Astrocyte (in vitro differentiated cells and primary cell): ENCODE results near the gene CD99. TPM values are rescaled to one million over a fixed set of nuclear protein-coding genes. Genes with fewer than 3 reads are reported as not detected.

ENCODE experiments used
- DNase-seq: peaks from one replicate; pipeline ENCODE4 v3.0.0-alpha.2; 2010; ENCODE audit warnings: low read depth
- FAIRE-seq: peaks from 2 replicates; lab custom pipeline; 2011; peaks lifted over from hg19 to GRCh38; lab: Jason Lieb, UNC
- H2AFZ ChIP-seq: 2 replicates; pipeline ENCODE4 v1.6.0; 2012; ENCODE audit warnings: low read depth, low read length, inconsistent platforms
- H3K27ac ChIP-seq: 2 replicates; pipeline ENCODE4 v1.5.1; 2011; ENCODE audit warnings: low read depth, low read length, inconsistent platforms
- H3K27me3 ChIP-seq: 2 replicates; pipeline ENCODE4 v1.6.0; 2011; ENCODE audit warnings: low read length, inconsistent platforms; ENCODE audit not compliant: insufficient read depth
- H3K36me3 ChIP-seq: 2 replicates; pipeline ENCODE4 v1.5.1; 2011; ENCODE audit warnings: low read length, inconsistent platforms; ENCODE audit not compliant: insufficient read depth
- H3K4me1 ChIP-seq: 2 replicates; pipeline ENCODE4 v1.5.1; 2011; ENCODE audit warnings: low read length, inconsistent platforms; ENCODE audit not compliant: insufficient read depth
- H3K4me2 ChIP-seq: 2 replicates; pipeline ENCODE4 v1.6.0; 2012; ENCODE audit warnings: low read length, inconsistent platforms
- H3K4me3 ChIP-seq: 2 replicates; pipeline ENCODE4 v1.5.1; 2011; ENCODE audit warnings: low read depth, mild to moderate bottlenecking, low read length, inconsistent platforms; ENCODE audit not compliant: insufficient read depth
- H3K79me2 ChIP-seq: 2 replicates; pipeline ENCODE4 v1.6.0; 2012; ENCODE audit warnings: mild to moderate bottlenecking, low read length, inconsistent platforms; ENCODE audit not compliant: insufficient read depth
- H3K9ac ChIP-seq: 2 replicates; pipeline ENCODE4 v1.6.0; 2012; ENCODE audit warnings: mild to moderate bottlenecking, low read length, inconsistent platforms
- H3K9me3 ChIP-seq: 2 replicates; pipeline ENCODE4 v1.5.1; 2012; ENCODE audit warnings: low read depth, mild to moderate bottlenecking, low read length, inconsistent platforms; ENCODE audit not compliant: insufficient read depth
- H4K20me1 ChIP-seq: 2 replicates; pipeline ENCODE4 v1.6.0; 2012; ENCODE audit warnings: low read length, inconsistent platforms; ENCODE audit not compliant: insufficient read depth
- H3K27ac Mint-ChIP-seq: one replicate; pipeline ENCODE4 v1.8.0; 2021; ENCODE audit warnings: mild to moderate bottlenecking, mixed read lengths; ENCODE audit not compliant: unreplicated experiment
- H3K27me3 Mint-ChIP-seq: one replicate; pipeline ENCODE4 v1.8.0; 2021; ENCODE audit warnings: low read depth, mixed read lengths; ENCODE audit not compliant: unreplicated experiment
- H3K36me3 Mint-ChIP-seq: one replicate; pipeline ENCODE4 v1.8.0; 2021; ENCODE audit warnings: low read depth, mixed read lengths; ENCODE audit not compliant: unreplicated experiment
- H3K4me1 Mint-ChIP-seq: one replicate; pipeline ENCODE4 v1.8.0; 2021; ENCODE audit warnings: low read depth, mixed read lengths; ENCODE audit not compliant: unreplicated experiment
- H3K4me3 Mint-ChIP-seq: one replicate; pipeline ENCODE4 v1.8.0; 2021; ENCODE audit warnings: mild to moderate bottlenecking, moderate library complexity, mixed read lengths; ENCODE audit not compliant: unreplicated experiment
- H3K9me3 Mint-ChIP-seq: one replicate; pipeline ENCODE4 v1.8.0; 2021; ENCODE audit warnings: mild to moderate bottlenecking, mixed read lengths; ENCODE audit not compliant: unreplicated experiment
- EZH2 ChIP-seq: IDR thresholded peaks from 2 replicates; pipeline ENCODE4 v1.6.1; 2012; ENCODE audit warnings: mild to moderate bottlenecking, low read length, inconsistent platforms; ENCODE audit not compliant: insufficient read depth
- total RNA-seq: library from RNA; stranded (reverse); gene quantifications from 2 replicates; pipeline ENCODE4 v1.2.1, GENCODE V29; 2021
- TF ChIP-seq, protein P1 (sequence below): IDR thresholded peaks from 2 replicates; pipeline ENCODE4 v1.5.1; 2011; ENCODE audit warnings: low read depth, mild to moderate bottlenecking, inconsistent platforms, low read length, moderate library complexity; ENCODE audit not compliant: insufficient read depth

Gene CD99
- total RNA-seq, 1 donor from 2014 or later = 448 TPM

DNA sequence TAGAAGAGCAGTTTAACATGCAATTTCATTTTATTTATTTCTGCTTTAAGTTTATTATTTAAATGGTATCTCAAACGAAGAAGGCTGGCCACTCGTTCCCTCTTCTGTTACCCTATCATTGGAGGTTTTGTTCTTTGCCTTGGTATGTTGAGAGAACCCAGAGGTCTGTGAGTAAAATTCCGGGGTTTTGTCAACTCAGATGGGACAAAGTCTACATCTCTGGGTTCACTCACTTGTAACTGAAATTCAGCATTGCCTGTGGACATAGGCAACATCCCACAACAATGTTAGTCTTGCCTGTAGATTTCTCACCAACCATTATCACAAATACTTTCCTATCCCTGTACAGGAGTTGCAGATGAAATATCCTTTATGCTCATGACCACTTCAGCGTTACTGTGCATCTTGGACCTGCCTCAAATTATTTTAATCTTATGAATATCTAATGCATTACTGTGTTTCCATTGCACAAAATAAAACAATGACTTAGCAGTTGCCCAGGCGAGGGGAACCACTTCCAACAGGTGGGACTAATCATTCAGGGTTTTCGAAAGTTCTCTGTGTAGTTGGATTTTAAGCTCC lies 33.5 kb upstream of the CD99 start:
- TF ChIP-seq, protein P1, sequence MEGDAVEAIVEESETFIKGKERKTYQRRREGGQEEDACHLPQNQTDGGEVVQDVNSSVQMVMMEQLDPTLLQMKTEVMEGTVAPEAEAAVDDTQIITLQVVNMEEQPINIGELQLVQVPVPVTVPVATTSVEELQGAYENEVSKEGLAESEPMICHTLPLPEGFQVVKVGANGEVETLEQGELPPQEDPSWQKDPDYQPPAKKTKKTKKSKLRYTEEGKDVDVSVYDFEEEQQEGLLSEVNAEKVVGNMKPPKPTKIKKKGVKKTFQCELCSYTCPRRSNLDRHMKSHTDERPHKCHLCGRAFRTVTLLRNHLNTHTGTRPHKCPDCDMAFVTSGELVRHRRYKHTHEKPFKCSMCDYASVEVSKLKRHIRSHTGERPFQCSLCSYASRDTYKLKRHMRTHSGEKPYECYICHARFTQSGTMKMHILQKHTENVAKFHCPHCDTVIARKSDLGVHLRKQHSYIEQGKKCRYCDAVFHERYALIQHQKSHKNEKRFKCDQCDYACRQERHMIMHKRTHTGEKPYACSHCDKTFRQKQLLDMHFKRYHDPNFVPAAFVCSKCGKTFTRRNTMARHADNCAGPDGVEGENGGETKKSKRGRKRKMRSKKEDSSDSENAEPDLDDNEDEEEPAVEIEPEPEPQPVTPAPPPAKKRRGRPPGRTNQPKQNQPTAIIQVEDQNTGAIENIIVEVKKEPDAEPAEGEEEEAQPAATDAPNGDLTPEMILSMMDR = no peak
- TF ChIP-seq EZH2 = no peak
- no peak for FAIRE-seq

DNA sequence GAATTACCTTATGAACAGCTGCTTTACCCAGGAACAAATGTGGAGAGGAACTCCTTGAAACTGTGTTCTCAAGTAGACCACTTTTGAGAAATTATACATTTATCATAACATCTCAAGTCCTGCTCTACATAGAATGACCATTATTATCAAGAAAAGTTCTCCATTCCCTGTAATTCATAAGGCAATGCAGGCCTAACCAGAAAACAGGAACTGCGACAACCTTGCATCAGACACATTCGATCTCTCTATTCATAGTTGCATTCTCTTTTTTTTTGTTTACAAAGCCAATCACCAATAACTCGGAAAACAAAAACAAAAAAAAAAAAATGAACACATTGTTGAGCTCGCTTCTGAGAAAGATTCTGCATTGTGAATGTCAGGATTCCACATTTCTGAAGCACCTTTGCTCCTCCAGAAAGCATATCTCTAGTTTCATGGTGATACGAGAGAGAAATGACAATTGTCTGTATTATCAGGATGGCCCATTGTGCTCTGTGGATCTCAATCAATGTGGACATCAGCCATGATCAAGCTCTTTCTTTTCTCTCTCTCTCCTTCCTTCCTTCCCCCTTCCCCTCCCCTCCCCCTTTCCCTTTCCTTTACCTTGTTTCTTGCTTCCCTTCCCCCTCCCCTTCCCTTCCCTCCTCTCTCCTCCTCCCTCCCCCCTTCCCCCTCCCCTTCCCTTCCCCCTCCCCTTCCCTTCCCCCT lies 32.4 kb upstream of the CD99 start:
- Histone ChIP-seq H3K9me3 (no peaks in the 10 kb centered on the region), H4K20me1 (no peaks in the 10 kb centered on the region), H3K4me1 (no peaks in the 10 kb centered on the region), H3K4me3 (no peak overlapping the region), H3K36me3 (no peaks in the 10 kb centered on the region), H3K9ac (no peak overlapping the region), H3K79me2 (no peaks in the 10 kb centered on the region), H2AFZ (no peak overlapping the region), H3K4me2 (no peak overlapping the region), H3K27ac (no peak overlapping the region), H3K27me3 (no peaks in the 10 kb centered on the region)
- FAIRE-seq = no peak
- Mint-ChIP-seq H3K9me3 (no peaks in the 10 kb centered on the region), H3K27ac (no peak overlapping the region), H3K4me3 (no peak overlapping the region), H3K4me1 (peaks cover 1% of the 10 kb centered on the region), H3K36me3 (peaks cover 6% of the 10 kb centered on the region), H3K27me3 (peaks cover 7% of the 10 kb centered on the region)
- DNase-seq = no peak
- TF ChIP-seq EZH2 = no peak
- TF ChIP-seq, protein P1 = no peak

More for the DNA sequence above, 33.5 kb upstream of the CD99 start:
- H3K79me2 ChIP-seq = no peaks in the 10 kb centered on the region
- H3K9ac ChIP-seq = no peak overlapping the region
- no peaks in the 10 kb centered on the region for H3K4me1 Mint-ChIP-seq
- H3K36me3 ChIP-seq = no peaks in the 10 kb centered on the region
- no peak overlapping the region for H3K4me2 ChIP-seq
- H3K4me3 Mint-ChIP-seq = no peak overlapping the region
- peaks cover 6% of the 10 kb centered on the region for H3K36me3 Mint-ChIP-seq
- H4K20me1 ChIP-seq = no peaks in the 10 kb centered on the region
- no peak for DNase-seq
- H3K27ac ChIP-seq = no peak overlapping the region
- no peak overlapping the region for H3K4me3 ChIP-seq
- H3K4me1 ChIP-seq = no peaks in the 10 kb centered on the region
- no peaks in the 10 kb centered on the region for H3K9me3 ChIP-seq
- peaks cover 8% of the 10 kb centered on the region for H3K27me3 Mint-ChIP-seq
- no peak overlapping the region for H2AFZ ChIP-seq
- no peaks in the 10 kb centered on the region for H3K27me3 ChIP-seq
- no peak overlapping the region for H3K27ac Mint-ChIP-seq
- H3K9me3 Mint-ChIP-seq = no peaks in the 10 kb centered on the region

- Histone ChIP-seq H3K4me1 (no peaks in the 10 kb centered on the region), H2AFZ (no peak overlapping the region), H3K27me3 (no peaks in the 10 kb centered on the region), H3K79me2 (no peaks in the 10 kb centered on the region), H3K4me3 (no peak overlapping the region), H3K4me2 (no peak overlapping the region), H3K27ac (no peak overlapping the region), H4K20me1 (no peaks in the 10 kb centered on the region), H3K9me3 (no peaks in the 10 kb centered on the region), H3K36me3 (no peaks in the 10 kb centered on the region), H3K9ac (no peak overlapping the region)
- Mint-ChIP-seq H3K4me3 (no peak overlapping the region), H3K4me1 (peaks cover 1% of the 10 kb centered on the region), H3K36me3 (peaks cover 3% of the 10 kb centered on the region), H3K27ac (no peak overlapping the region), H3K9me3 (no peaks in the 10 kb centered on the region), H3K27me3 (peaks cover 1% of the 10 kb centered on the region)
- DNase-seq = no peak
- TF ChIP-seq, protein P1 = no peak
- TF ChIP-seq EZH2 = no peak
- no peak for FAIRE-seq
Measured at GRCh38 chrX:2662586-2662985, 28.5 kb upstream of the CD99 start.
